CD4-positive, alpha-beta T cell (primary cell): ENCODE measurements around the gene EXO5. TPM values are rescaled to one million over a fixed set of nuclear protein-coding genes. Genes with fewer than 3 reads are reported as not detected.
"Not testable (repeated sequence)": the region's sequence is repeated elsewhere in the genome, so short reads cannot be mapped to it uniquely, and the experiment has no call there.

ENCODE experiments used
- ATAC-seq: fragments of 200-7000 bp; cut with Tn5 transposase; one replicate; pipeline ENCODE4 v1.10.0; 2022; ENCODE audit warnings: mild to moderate bottlenecking; ENCODE audit not compliant: poor library complexity
- CTCF ChIA-PET: fragments of 350-600 bp; sonication (Branson Sonifier 250); formaldehyde crosslinking; loops from one replicate; lab custom pipeline; 2021; ENCODE audit warnings: antibody characterized with exemption, inconsistent platforms; lab: Charles Lee
- POLR2A ChIA-PET: fragments of 350-600 bp; sonication (Branson Sonifier 250); formaldehyde crosslinking; loops from one replicate; lab custom pipeline; 2021; ENCODE audit warnings: antibody characterized with exemption, inconsistent platforms; lab: Charles Lee
- DNase-seq, 14 experiments: peaks; one replicate each; pipeline ENCODE4 v3.0.0-alpha.2; 2013 to 2020; ENCODE audit warnings: mixed read lengths in 2 of 14
- H3K27ac ChIP-seq, 2 donors: one replicate each; pipeline versions ENCODE4 v1.5.1 to v1.7.0; 2013; ENCODE audit warnings: low read length in 2 of 2, low read depth in 1 of 2, mild to moderate bottlenecking in 1 of 2
- H3K27me3 ChIP-seq, 2 experiments: 1 replicate in 1 of 2; 2 replicates in 1 of 2; pipeline versions ENCODE4 v1.6.1 to v1.7.0; 2013; ENCODE audit warnings: low read length in 2 of 2, control low read depth in 1 of 2, mild to moderate bottlenecking in 1 of 2, moderate library complexity in 1 of 2; ENCODE audit not compliant: insufficient read depth in 2 of 2, control insufficient read depth in 1 of 2
- H3K36me3 ChIP-seq: one replicate; pipeline ENCODE4 v1.6.1; 2013; ENCODE audit warnings: low read length, control low read depth; ENCODE audit not compliant: insufficient read depth
- H3K4me1 ChIP-seq: one replicate; pipeline ENCODE4 v1.6.1; 2013; ENCODE audit warnings: low read length, control low read depth; ENCODE audit not compliant: insufficient read depth
- H3K4me3 ChIP-seq: one replicate; pipeline ENCODE4 v1.5.1; 2013; ENCODE audit warnings: mild to moderate bottlenecking, low read length, moderate library complexity
- H3K9me3 ChIP-seq, 2 experiments: 1 replicate in 1 of 2; 2 replicates in 1 of 2; pipeline versions ENCODE4 v1.6.1 to v1.7.0; 2013; ENCODE audit warnings: low read length in 2 of 2, mild to moderate bottlenecking in 2 of 2, control low read depth in 1 of 2, moderate library complexity in 1 of 2; ENCODE audit not compliant: control insufficient read depth in 1 of 2, insufficient read depth in 1 of 2
- H3K27ac Mint-ChIP-seq: one replicate; pipeline ENCODE4 v1.8.0; 2020; ENCODE audit warnings: mixed read lengths
- H3K27me3 Mint-ChIP-seq: one replicate; pipeline ENCODE4 v1.8.0; 2021; ENCODE audit warnings: mixed read lengths
- H3K36me3 Mint-ChIP-seq: one replicate; pipeline ENCODE4 v1.8.0; 2021; ENCODE audit warnings: low read depth, mixed read lengths
- H3K4me1 Mint-ChIP-seq: one replicate; pipeline ENCODE4 v1.8.0; 2021; ENCODE audit warnings: low read depth, mixed read lengths
- H3K4me3 Mint-ChIP-seq: one replicate; pipeline ENCODE4 v1.8.0; 2020; ENCODE audit warnings: mild to moderate bottlenecking, mixed read lengths
- H3K9me3 Mint-ChIP-seq: one replicate; pipeline ENCODE4 v1.8.0; 2020; ENCODE audit warnings: mixed read lengths
- CTCF ChIP-seq: fragments of 200-600 bp; IDR thresholded peaks from one replicate; pipeline ENCODE4 v1.8.0; 2022; ENCODE audit warnings: antibody characterized with exemption, mild to moderate bottlenecking
- intact Hi-C, 2 experiments: fragments of 100-400 bp; cut with DNase I in 1 of 2; cut with micrococcal nuclease in 1 of 2; formaldehyde crosslinking; loops; one replicate each; pipeline versions ENCODE4 v1.15.1 to v1.9.0; 2023 to 2025; cut with DNase I, micrococcal nuclease
- total RNA-seq, 174 experiments: library from RNA in 2 of 174; stranded (reverse) in 2 of 174; gene quantifications; one replicate each; pipeline ENCODE4 v1.2.3 and lab custom pipeline; 2021 to 2026

Gene EXO5
- total RNA-seq, 2 experiments from 2014 or later, result 4.5 to 4.9 TPM

- DNase-seq, result no peak
- H3K4me1 ChIP-seq, result no peaks in the 10 kb centered on the region
- intact Hi-C loops, result no loop called here
- H3K9me3 ChIP-seq, result peaks cover 5 to 10% of the 10 kb centered on the region in 2 experiments
- Mint-ChIP-seq H3K36me3 (no peaks in the 10 kb centered on the region), H3K4me3 (no peak overlapping the region), H3K27me3 (peaks cover 3% of the 10 kb centered on the region), H3K27ac (no peak overlapping the region), H3K4me1 (no peaks in the 10 kb centered on the region), H3K9me3 (no peaks in the 10 kb centered on the region)
- CTCF ChIA-PET, result no interaction called here
- POLR2A ChIA-PET, result interaction anchor here (0.7 kb wide), 1 partner anchor 397 kb away, joined by 3 read pairs; no protein-coding TSS in a partner anchor
- H3K36me3 ChIP-seq, result no peaks in the 10 kb centered on the region
- no peaks in the 10 kb centered on the region for H3K27me3 ChIP-seq
- H3K27ac ChIP-seq, result no peak overlapping the region
- TF ChIP-seq CTCF, result no peak
- no peak for ATAC-seq
- no peak overlapping the region for H3K4me3 ChIP-seq
These were observed 44.5 kb downstream of the EXO5 start for GRCh38 chr1:40553017-40553416.

- H3K27me3 Mint-ChIP-seq, H3K9me3 Mint-ChIP-seq, intact Hi-C loops, H3K9me3 ChIP-seq, H3K27ac Mint-ChIP-seq, H3K36me3 Mint-ChIP-seq, ATAC-seq, H3K4me3 ChIP-seq, H3K36me3 ChIP-seq, DNase-seq, H3K4me1 ChIP-seq, H3K27ac ChIP-seq, POLR2A ChIA-PET, H3K27me3 ChIP-seq, CTCF ChIA-PET, H3K4me3 Mint-ChIP-seq, H3K4me1 Mint-ChIP-seq: not testable (repeated sequence)
These were observed 46.2 kb downstream of the EXO5 start for GRCh38 chr1:40554807-40555206.

- no peak overlapping the region for H3K27ac ChIP-seq
- no peak overlapping the region for H3K4me3 ChIP-seq
- Mint-ChIP-seq H3K9me3 (no peaks in the 10 kb centered on the region), H3K4me3 (no peak overlapping the region), H3K27me3 (peaks cover 3% of the 10 kb centered on the region), H3K4me1 (no peaks in the 10 kb centered on the region), H3K36me3 (no peaks in the 10 kb centered on the region), H3K27ac (no peak overlapping the region)
- ATAC-seq (no peak), DNase-seq (no peak)
- ChIA-PET POLR2A (no interaction called here), CTCF (no interaction called here)
- H3K27me3 ChIP-seq, result no peaks in the 10 kb centered on the region
- TF ChIP-seq CTCF, result no peak
- no peaks in the 10 kb centered on the region for H3K4me1 ChIP-seq
- no peaks in the 10 kb centered on the region for H3K9me3 ChIP-seq
- H3K36me3 ChIP-seq, result no peaks in the 10 kb centered on the region
- intact Hi-C loops, result no loop called here
These were observed 47.6 kb downstream of the EXO5 start for GRCh38 chr1:40556121-40556520.

- H3K4me1 Mint-ChIP-seq, H3K4me1 ChIP-seq, DNase-seq, H3K4me3 Mint-ChIP-seq, POLR2A ChIA-PET, H3K36me3 ChIP-seq, H3K36me3 Mint-ChIP-seq, H3K4me3 ChIP-seq, H3K27me3 Mint-ChIP-seq, H3K27ac Mint-ChIP-seq, H3K27ac ChIP-seq, CTCF ChIA-PET, H3K9me3 Mint-ChIP-seq, H3K27me3 ChIP-seq, intact Hi-C loops, ATAC-seq, H3K9me3 ChIP-seq: not testable (repeated sequence)
These were observed 49.7 kb downstream of the EXO5 start for GRCh38 chr1:40558241-40558640.
